HCT116 (cell line): ENCODE data around the gene ANKFN1. TPM values are rescaled to one million over a fixed set of nuclear protein-coding genes. Genes with fewer than 3 reads are reported as not detected.

Source experiments
- ATAC-seq: fragments of 200-7000 bp; cut with Tn5 transposase; 2 replicates; pipeline ENCODE4 v1.9.1; 2020; ENCODE audit warnings: mild to moderate bottlenecking, moderate library complexity
- BruUV-seq: library from RNA; stranded (reverse); fragments of 400-500 nt; replicated peaks from 2 replicates; lab custom pipeline; 2021; lab: Mats Ljungman, UMichigan
- CTCF ChIA-PET: fragments of 300-600 bp; sonication (Branson Sonifier 250); formaldehyde crosslinking; loops from one replicate; lab custom pipeline; 2021; ENCODE audit warnings: antibody characterized with exemption; lab: Charles Lee
- POLR2A ChIA-PET: fragments of 300-600, 350-600 bp; sonication (Branson Sonifier 250); formaldehyde crosslinking; loops from one replicate; lab custom pipeline; 2021; ENCODE audit warnings: antibody characterized with exemption; lab: Charles Lee
- RAD21 ChIA-PET, 2 experiments: fragments of 300-600 bp; sonication (Branson Sonifier 250); formaldehyde crosslinking; loops; one replicate each; lab custom pipeline; 2023; ENCODE audit warnings: low total read pairs in 2 of 2; ENCODE audit not compliant: uncharacterized antibody in 2 of 2, unreplicated experiment in 2 of 2, low non-redundant PET in 1 of 2; lab: Charles Lee
- DNase-seq: peaks from one replicate; pipeline ENCODE4 v3.0.0-alpha.2; 2010; ENCODE audit warnings: low read depth, low spot score
- H2AFZ ChIP-seq: fragments of 200-600 bp; shearing (Covaris generic), sonication (generic); 2 replicates; pipeline ENCODE4 v1.6.1; 2017; ENCODE audit warnings: low read depth, mixed run types, mixed read lengths, antibody characterized with exemption, low read length; ENCODE audit not compliant: poor library complexity, severe bottlenecking
- H3K27ac ChIP-seq: 2 replicates; pipeline ENCODE4 v1.5.1; 2012; ENCODE audit warnings: low read depth, low read length
- H3K27me3 ChIP-seq: fragments of 200-600 bp; sonication (generic); 2 replicates; pipeline ENCODE4 v1.6.1; 2016; ENCODE audit warnings: mixed run types, low read length, mixed read lengths; ENCODE audit not compliant: insufficient read depth
- H3K36me3 ChIP-seq, 2 experiments: fragments of 200-500 bp in 1 of 2; fragments of 200-600 bp in 1 of 2; sonication (Bioruptor generic) in 1 of 2; sonication (generic) in 1 of 2; 2 replicates each; pipeline versions ENCODE4 v1.5.1 to v1.6.1; 2014 to 2016; ENCODE audit warnings: low read length in 2 of 2, inconsistent platforms in 1 of 2, mixed read lengths in 1 of 2, mixed run types in 1 of 2; ENCODE audit not compliant: insufficient read depth in 2 of 2, control insufficient read depth in 1 of 2
- H3K4me1 ChIP-seq, 2 experiments: fragments of 200-600 bp in 1 of 2; sonication (generic) in 1 of 2; 2 replicates each; pipeline versions ENCODE4 v1.5.1 to v1.6.1; 2012 to 2017; ENCODE audit warnings: low read length in 2 of 2, inconsistent platforms in 1 of 2, mild to moderate bottlenecking in 1 of 2, mixed read lengths in 1 of 2, mixed run types in 1 of 2, moderate library complexity in 1 of 2; ENCODE audit not compliant: insufficient read depth in 2 of 2, control insufficient read depth in 1 of 2
- H3K4me2 ChIP-seq: fragments of 200-600 bp; sonication (generic); 2 replicates; pipeline ENCODE4 v1.6.1; 2017; ENCODE audit warnings: mixed run types, low read length, mixed read lengths
- H3K4me3 ChIP-seq, 2 experiments: fragments of 200-600 bp in 1 of 2; sonication (generic) in 1 of 2; replicated peaks in 1 of 2; 2 replicates each; pipeline ENCODE4 v1.5.1; 2011 to 2016; ENCODE audit warnings: low read length in 2 of 2, control low read depth in 1 of 2, low read depth in 1 of 2, mild to moderate bottlenecking in 1 of 2, mixed read lengths in 1 of 2, mixed run types in 1 of 2
- H3K79me2 ChIP-seq: fragments of 200-600 bp; sonication (generic); 2 replicates; pipeline ENCODE4 v1.6.1; 2017; ENCODE audit warnings: mild to moderate bottlenecking, mixed run types, low read length, moderate library complexity, mixed read lengths; ENCODE audit not compliant: insufficient read depth
- H3K9ac ChIP-seq: fragments of 200-600 bp; sonication (generic); 2 replicates; pipeline ENCODE4 v1.6.1; 2016; ENCODE audit warnings: low read length, mixed read lengths
- H3K9me2 ChIP-seq: fragments of 200-600 bp; sonication (generic), shearing (Covaris generic); 2 replicates; pipeline ENCODE4 v1.6.1; 2017; ENCODE audit warnings: mixed run types, mild to moderate bottlenecking, moderate library complexity; ENCODE audit not compliant: insufficient read depth
- H3K9me3 ChIP-seq, 2 experiments: fragments of 200-500 bp in 1 of 2; fragments of 200-600 bp in 1 of 2; sonication (Bioruptor generic) in 1 of 2; sonication (generic) in 1 of 2; 2 replicates each; pipeline ENCODE4 v1.6.1; 2014 to 2017; ENCODE audit warnings: low read length in 2 of 2, mixed read lengths in 2 of 2, inconsistent platforms in 1 of 2, low read depth in 1 of 2, mild to moderate bottlenecking in 1 of 2, mixed run types in 1 of 2, moderate library complexity in 1 of 2; ENCODE audit not compliant: control insufficient read depth in 1 of 2, insufficient read depth in 1 of 2
- H4K20me1 ChIP-seq: fragments of 200-600 bp; sonication (generic), shearing (Covaris generic); 2 replicates; pipeline ENCODE4 v1.6.1; 2017; ENCODE audit warnings: mixed run types, mild to moderate bottlenecking, moderate library complexity; ENCODE audit not compliant: insufficient read depth
- CEBPB ChIP-seq: IDR thresholded peaks from 2 replicates; pipeline ENCODE4 v1.6.1; 2012; ENCODE audit warnings: low read depth
- EGR1 ChIP-seq: IDR thresholded peaks from 2 replicates; pipeline ENCODE4 v1.6.1; 2012; ENCODE audit warnings: low read depth
- ELF1 ChIP-seq: IDR thresholded peaks from 2 replicates; pipeline ENCODE4 v1.6.1; 2012; ENCODE audit warnings: low read depth, borderline replicate concordance
- EZH2 ChIP-seq: fragments of 200-600 bp; sonication (generic); IDR thresholded peaks from 2 replicates; pipeline ENCODE4 v1.6.1; 2017; ENCODE audit warnings: antibody characterized with exemption, mixed run types
- EZH2phosphoT487 ChIP-seq: fragments of 200-600 bp; IDR thresholded peaks from 2 replicates; pipeline ENCODE4 v1.6.1; 2018; ENCODE audit warnings: antibody characterized with exemption, borderline replicate concordance
- FOSL1 ChIP-seq: IDR thresholded peaks from 2 replicates; pipeline ENCODE4 v1.6.1; 2012; ENCODE audit warnings: low read depth
- POLR2A ChIP-seq: IDR thresholded peaks from 2 replicates; pipeline ENCODE4 v1.7.0; 2011; ENCODE audit warnings: borderline replicate concordance; ENCODE audit not compliant: insufficient read depth, insufficient read length; ENCODE audit errors: extremely low read depth
- POLR2AphosphoS5 ChIP-seq: IDR thresholded peaks from 2 replicates; pipeline ENCODE4 v1.6.1; 2011; ENCODE audit warnings: mild to moderate bottlenecking, low read depth, low read length, moderate library complexity
- RAD21 ChIP-seq: IDR thresholded peaks from 2 replicates; pipeline ENCODE4 v1.6.1; 2012; ENCODE audit warnings: low read depth, mild to moderate bottlenecking
- SIN3A ChIP-seq: IDR thresholded peaks from 2 replicates; pipeline ENCODE4 v1.6.1; 2012; ENCODE audit warnings: low read depth
- SP1 ChIP-seq: IDR thresholded peaks from 2 replicates; pipeline ENCODE4 v1.6.1; 2012; ENCODE audit warnings: low read depth
- TCF7L2 ChIP-seq: IDR thresholded peaks from 2 replicates; pipeline ENCODE4 v1.7.0; 2011; ENCODE audit warnings: borderline replicate concordance, inconsistent platforms; ENCODE audit not compliant: insufficient read depth, insufficient read length; ENCODE audit errors: extremely low read depth
- YY1 ChIP-seq: IDR thresholded peaks from 2 replicates; pipeline ENCODE4 v1.6.1; 2011; ENCODE audit warnings: low read length, low read depth, moderate library complexity, mild to moderate bottlenecking; ENCODE audit not compliant: insufficient replicate concordance; ENCODE audit errors: extremely low read depth
- ZFX ChIP-seq: fragments of 450-650 bp; IDR thresholded peaks from 2 replicates; pipeline ENCODE4 v1.6.1; 2017
- intact Hi-C: fragments of 100-400 bp; cut with micrococcal nuclease; formaldehyde crosslinking; loops from 2 replicates; pipeline ENCODE4 v1.10.0; 2022
- total RNA-seq: library from RNA; stranded (reverse); gene quantifications from one replicate; pipeline ENCODE4 v1.2.1, GENCODE V29; 2021; ENCODE audit not compliant: unreplicated experiment
- TF ChIP-seq, protein P1 (sequence below), 3 experiments: fragments of 200-600 bp in 1 of 3; sonication (generic) in 1 of 3; IDR thresholded peaks in 2 of 3; conservative IDR thresholded peaks in 1 of 3; 2 replicates each; pipeline ENCODE4 v1.5.1; 2012 to 2017; ENCODE audit warnings: low read depth in 2 of 3, low read length in 2 of 3, antibody characterized with exemption in 1 of 3, borderline replicate concordance in 1 of 3, control low read depth in 1 of 3, mild to moderate bottlenecking in 1 of 3, mixed read lengths in 1 of 3, mixed run types in 1 of 3, moderate library complexity in 1 of 3; ENCODE audit not compliant: insufficient read depth in 1 of 3
- TF ChIP-seq, protein P2 (sequence below): IDR thresholded peaks from 2 replicates; pipeline ENCODE4 v1.6.1; 2012
- TF ChIP-seq, protein P3 (sequence below): IDR thresholded peaks from 2 replicates; pipeline ENCODE4 v1.6.1; 2011; ENCODE audit warnings: mild to moderate bottlenecking, low read length, moderate library complexity; ENCODE audit not compliant: insufficient replicate concordance; ENCODE audit errors: extremely low read depth

ANKFN1 gene
- total RNA-seq, 1 experiment from 2014 or later: 1.1 TPM

DNA sequence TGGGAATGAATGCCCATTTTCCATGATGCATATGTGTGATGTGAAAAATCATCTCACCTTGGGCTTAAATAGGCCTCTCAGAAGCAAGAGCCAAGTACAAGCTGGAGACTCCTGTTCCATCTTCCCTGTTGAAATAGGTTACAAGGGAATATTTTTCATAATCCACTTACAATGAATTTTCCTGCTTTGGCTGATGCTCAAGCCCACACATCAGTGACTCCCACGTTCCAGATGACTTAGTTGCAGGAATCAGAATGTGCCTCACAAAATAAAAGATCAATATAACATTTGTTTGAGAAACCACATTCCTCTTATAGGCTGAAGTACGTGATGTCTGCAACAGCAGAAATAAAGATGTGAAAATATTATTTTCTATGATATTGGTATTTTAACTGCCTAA is 24.1 kb downstream of the ANKFN1 start:
- H3K79me2 ChIP-seq: no peaks in the 10 kb centered on the region
- H3K27me3 ChIP-seq: peaks cover 49% of the 10 kb centered on the region
- H3K27ac ChIP-seq: no peak overlapping the region
- no TSS peak for BruUV-seq
- TF ChIP-seq, protein P1, sequence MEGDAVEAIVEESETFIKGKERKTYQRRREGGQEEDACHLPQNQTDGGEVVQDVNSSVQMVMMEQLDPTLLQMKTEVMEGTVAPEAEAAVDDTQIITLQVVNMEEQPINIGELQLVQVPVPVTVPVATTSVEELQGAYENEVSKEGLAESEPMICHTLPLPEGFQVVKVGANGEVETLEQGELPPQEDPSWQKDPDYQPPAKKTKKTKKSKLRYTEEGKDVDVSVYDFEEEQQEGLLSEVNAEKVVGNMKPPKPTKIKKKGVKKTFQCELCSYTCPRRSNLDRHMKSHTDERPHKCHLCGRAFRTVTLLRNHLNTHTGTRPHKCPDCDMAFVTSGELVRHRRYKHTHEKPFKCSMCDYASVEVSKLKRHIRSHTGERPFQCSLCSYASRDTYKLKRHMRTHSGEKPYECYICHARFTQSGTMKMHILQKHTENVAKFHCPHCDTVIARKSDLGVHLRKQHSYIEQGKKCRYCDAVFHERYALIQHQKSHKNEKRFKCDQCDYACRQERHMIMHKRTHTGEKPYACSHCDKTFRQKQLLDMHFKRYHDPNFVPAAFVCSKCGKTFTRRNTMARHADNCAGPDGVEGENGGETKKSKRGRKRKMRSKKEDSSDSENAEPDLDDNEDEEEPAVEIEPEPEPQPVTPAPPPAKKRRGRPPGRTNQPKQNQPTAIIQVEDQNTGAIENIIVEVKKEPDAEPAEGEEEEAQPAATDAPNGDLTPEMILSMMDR (IDR thresholded peaks at IDR 0.05 in 2 of 3, conservative IDR thresholded peaks at IDR 0.05 in 1 of 3; ENCODE audit: borderline replicate concordance in 1 of 3, insufficient read depth in 1 of 3, low read depth in 2 of 3, low read length in 2 of 3): no peak
- TF ChIP-seq YY1 (no peak), RAD21 (no peak), POLR2AphosphoS5 (no peak), FOSL1 (no peak), SP1 (no peak), CEBPB (no peak), ELF1 (no peak), EZH2phosphoT487 (no peak), ZFX (no peak), EGR1 (no peak), EZH2 (no peak), SIN3A (no peak), POLR2A (no peak), TCF7L2 (no peak)
- TF ChIP-seq, protein P2, sequence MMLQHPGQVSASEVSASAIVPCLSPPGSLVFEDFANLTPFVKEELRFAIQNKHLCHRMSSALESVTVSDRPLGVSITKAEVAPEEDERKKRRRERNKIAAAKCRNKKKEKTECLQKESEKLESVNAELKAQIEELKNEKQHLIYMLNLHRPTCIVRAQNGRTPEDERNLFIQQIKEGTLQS: no peak
- TF ChIP-seq, protein P3, sequence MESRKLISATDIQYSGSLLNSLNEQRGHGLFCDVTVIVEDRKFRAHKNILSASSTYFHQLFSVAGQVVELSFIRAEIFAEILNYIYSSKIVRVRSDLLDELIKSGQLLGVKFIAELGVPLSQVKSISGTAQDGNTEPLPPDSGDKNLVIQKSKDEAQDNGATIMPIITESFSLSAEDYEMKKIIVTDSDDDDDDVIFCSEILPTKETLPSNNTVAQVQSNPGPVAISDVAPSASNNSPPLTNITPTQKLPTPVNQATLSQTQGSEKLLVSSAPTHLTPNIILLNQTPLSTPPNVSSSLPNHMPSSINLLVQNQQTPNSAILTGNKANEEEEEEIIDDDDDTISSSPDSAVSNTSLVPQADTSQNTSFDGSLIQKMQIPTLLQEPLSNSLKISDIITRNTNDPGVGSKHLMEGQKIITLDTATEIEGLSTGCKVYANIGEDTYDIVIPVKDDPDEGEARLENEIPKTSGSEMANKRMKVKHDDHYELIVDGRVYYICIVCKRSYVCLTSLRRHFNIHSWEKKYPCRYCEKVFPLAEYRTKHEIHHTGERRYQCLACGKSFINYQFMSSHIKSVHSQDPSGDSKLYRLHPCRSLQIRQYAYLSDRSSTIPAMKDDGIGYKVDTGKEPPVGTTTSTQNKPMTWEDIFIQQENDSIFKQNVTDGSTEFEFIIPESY: no peak
- TF ChIP-seq, all 23 proteins: peak for 0
- Histone ChIP-seq H3K4me2 (no peak overlapping the region), H3K9me2 (no peaks in the 10 kb centered on the region), H3K4me3 (no peak overlapping the region), H2AFZ (no peak overlapping the region), H4K20me1 (no peaks in the 10 kb centered on the region), H3K9me3 (no peaks in the 10 kb centered on the region), H3K9ac (no peak overlapping the region), H3K36me3 (no peaks in the 10 kb centered on the region), H3K4me1 (no peaks in the 10 kb centered on the region)
- intact Hi-C loops: no loop called here
- no peak for DNase-seq
- CTCF ChIA-PET: no interaction called here
- ATAC-seq: no peak
- POLR2A ChIA-PET: no interaction called here
- RAD21 ChIA-PET: no interaction called here
